H9 (cell line): Measurements from ENCODE around the gene ACMSD. TPM values are rescaled to one million over a fixed set of nuclear protein-coding genes. Genes with fewer than 3 reads are reported as not detected.

ENCODE experiments used
- DNase-seq: peaks from one replicate; pipeline ENCODE4 v3.0.0-alpha.2; 2017
- H2AFZ ChIP-seq: one replicate; pipeline ENCODE4 v1.6.1; 2013; ENCODE audit warnings: mild to moderate bottlenecking, low read length, control low read depth, moderate library complexity
- H2AK5ac ChIP-seq: 2 replicates; pipeline ENCODE4 v1.6.1; 2013; ENCODE audit warnings: low read length, control low read depth, mixed read lengths; ENCODE audit not compliant: insufficient read length
- H2BK120ac ChIP-seq: one replicate; pipeline ENCODE4 v1.6.1; 2013; ENCODE audit warnings: low read depth, mild to moderate bottlenecking, low read length, control low read depth, inconsistent platforms; ENCODE audit not compliant: poor library complexity, severe bottlenecking
- H2BK12ac ChIP-seq: 2 replicates; pipeline ENCODE4 v1.6.1; 2013; ENCODE audit warnings: low read length, control low read depth, mixed read lengths, low read depth; ENCODE audit not compliant: insufficient read length
- H2BK15ac ChIP-seq: 2 replicates; pipeline ENCODE4 v1.6.1; 2013; ENCODE audit warnings: low read depth, low read length, control low read depth
- H2BK20ac ChIP-seq: one replicate; pipeline ENCODE4 v1.6.1; 2013; ENCODE audit warnings: low read depth, mild to moderate bottlenecking, low read length, control low read depth, inconsistent platforms; ENCODE audit not compliant: poor library complexity, severe bottlenecking
- H2BK5ac ChIP-seq: 2 replicates; pipeline ENCODE4 v1.6.1; 2013; ENCODE audit warnings: low read length, control low read depth, mixed read lengths; ENCODE audit not compliant: insufficient read length
- H3K14ac ChIP-seq: 2 replicates; pipeline ENCODE4 v1.6.1; 2013; ENCODE audit warnings: low read length, control low read depth; ENCODE audit not compliant: insufficient read depth
- H3K18ac ChIP-seq: 2 replicates; pipeline ENCODE4 v1.6.1; 2013; ENCODE audit warnings: low read depth, mild to moderate bottlenecking, mixed read lengths, low read length, control low read depth; ENCODE audit not compliant: insufficient read length
- H3K23ac ChIP-seq: 2 replicates; pipeline ENCODE4 v1.6.1; 2013; ENCODE audit warnings: low read length, control low read depth, mixed read lengths, low read depth; ENCODE audit not compliant: insufficient read length
- H3K23me2 ChIP-seq: 2 replicates; pipeline ENCODE4 v1.6.1; 2013; ENCODE audit warnings: low read depth, mild to moderate bottlenecking, mixed read lengths, low read length, control low read depth; ENCODE audit not compliant: insufficient read length, poor library complexity, severe bottlenecking
- H3K27ac ChIP-seq: 2 replicates; pipeline ENCODE4 v1.5.1; 2013; ENCODE audit warnings: low read length, control low read depth, mixed read lengths, low read depth; ENCODE audit not compliant: insufficient read length
- H3K27me3 ChIP-seq: 2 replicates; pipeline ENCODE4 v1.6.1; 2013; ENCODE audit warnings: low read length, control low read depth, inconsistent platforms; ENCODE audit not compliant: insufficient read depth
- H3K4ac ChIP-seq: 2 replicates; pipeline ENCODE4 v1.6.1; 2013; ENCODE audit warnings: low read depth, mild to moderate bottlenecking, control low read depth, inconsistent platforms, low read length, moderate library complexity
- H3K4me1 ChIP-seq: 2 replicates; pipeline ENCODE4 v1.6.1; 2013; ENCODE audit warnings: low read length, control low read depth, inconsistent platforms; ENCODE audit not compliant: insufficient read depth
- H3K4me2 ChIP-seq: 2 replicates; pipeline ENCODE4 v1.6.1; 2013; ENCODE audit warnings: low read length, control low read depth, mixed read lengths; ENCODE audit not compliant: insufficient read length, insufficient read depth
- H3K56ac ChIP-seq: 2 replicates; pipeline ENCODE4 v1.6.1; 2013; ENCODE audit warnings: low read depth, mild to moderate bottlenecking, mixed read lengths, low read length, control low read depth; ENCODE audit not compliant: insufficient read length
- H3K79me1 ChIP-seq: 2 replicates; pipeline ENCODE4 v1.6.1; 2013; ENCODE audit warnings: low read depth, mild to moderate bottlenecking, moderate library complexity, low read length, control low read depth, inconsistent platforms; ENCODE audit not compliant: insufficient read depth, poor library complexity, severe bottlenecking
- H3K79me2 ChIP-seq: 2 replicates; pipeline ENCODE4 v1.6.1; 2013; ENCODE audit warnings: low read length, control low read depth, inconsistent platforms; ENCODE audit not compliant: insufficient read depth
- H3K9ac ChIP-seq: 2 replicates; pipeline ENCODE4 v1.6.1; 2013; ENCODE audit warnings: low read length, control low read depth, mixed read lengths; ENCODE audit not compliant: insufficient read length; ENCODE audit errors: extremely low read depth
- H3K9me3 ChIP-seq: one replicate; pipeline ENCODE4 v1.6.1; 2013; ENCODE audit warnings: low read depth, low read length, inconsistent platforms; ENCODE audit not compliant: control insufficient read depth
- H3T11ph ChIP-seq: one replicate; pipeline ENCODE4 v1.6.1; 2013; ENCODE audit warnings: mild to moderate bottlenecking, low read length, control low read depth, inconsistent platforms
- H4K20me1 ChIP-seq: one replicate; pipeline ENCODE4 v1.6.1; 2013; ENCODE audit not compliant: control insufficient read depth, insufficient read length, insufficient read depth
- H4K5ac ChIP-seq: 2 replicates; pipeline ENCODE4 v1.6.1; 2013; ENCODE audit warnings: low read depth, mild to moderate bottlenecking, mixed read lengths, low read length, control low read depth; ENCODE audit not compliant: insufficient read length
- H4K8ac ChIP-seq: replicated peaks from 2 replicates; pipeline ENCODE4 v1.6.1; 2013; ENCODE audit warnings: low read length, control low read depth, mixed read lengths, low read depth; ENCODE audit not compliant: insufficient read length
- H4K91ac ChIP-seq: 2 replicates; pipeline ENCODE4 v1.6.1; 2013; ENCODE audit warnings: low read depth, mild to moderate bottlenecking, moderate library complexity, mixed read lengths, low read length, control low read depth; ENCODE audit not compliant: insufficient read length
- H3K27ac Mint-ChIP-seq, 3 experiments: 2 replicates in 2 of 3; 3 replicates in 1 of 3; pipeline ENCODE4 v1.8.0; 2020 to 2021; ENCODE audit warnings: mixed read lengths in 3 of 3, mild to moderate bottlenecking in 1 of 3, moderate library complexity in 1 of 3
- H3K27me3 Mint-ChIP-seq: 2 replicates; pipeline ENCODE4 v1.8.0; 2021; ENCODE audit warnings: low read depth, mild to moderate bottlenecking, moderate library complexity, mixed read lengths
- H3K36me3 Mint-ChIP-seq, 3 experiments: 2 replicates in 2 of 3; 3 replicates in 1 of 3; pipeline ENCODE4 v1.8.0; 2020 to 2021; ENCODE audit warnings: low read depth in 3 of 3, mixed read lengths in 3 of 3; ENCODE audit not compliant: insufficient read depth in 1 of 3
- H3K4me1 Mint-ChIP-seq, 2 experiments: 2 replicates each; pipeline ENCODE4 v1.8.0; 2020; ENCODE audit warnings: mixed read lengths in 2 of 2
- H3K4me3 Mint-ChIP-seq, 2 experiments: 2 replicates in 1 of 2; 3 replicates in 1 of 2; pipeline ENCODE4 v1.8.0; 2020 to 2021; ENCODE audit warnings: mild to moderate bottlenecking in 2 of 2, mixed read lengths in 2 of 2, moderate library complexity in 1 of 2
- H3K9me3 Mint-ChIP-seq, 2 experiments: 2 replicates in 1 of 2; 3 replicates in 1 of 2; pipeline ENCODE4 v1.8.0; 2020; ENCODE audit warnings: mild to moderate bottlenecking in 2 of 2, mixed read lengths in 2 of 2, moderate library complexity in 1 of 2
- WGBS: extraction: QIAGEN DNeasy Blood & Tissue Kit; methylation state at CpG from one replicate; pipeline ENCODE4 v1.1.7; 2013; ENCODE audit warnings: missing lambda C conversion rate, low lambda C conversion rate, mixed read lengths; ENCODE audit not compliant: insufficient read length; ENCODE audit errors: extremely low coverage; 5-methylcytosine and 5-hydroxymethylcytosine counted together
- total RNA-seq: library from RNA; stranded (reverse); gene quantifications from 2 replicates; pipeline ENCODE4 v1.2.1, GENCODE V29; 2021
- TF ChIP-seq, protein P1 (sequence below): fragments of 200-600 bp; sonication (generic); conservative IDR thresholded peaks from 3 replicates; pipeline ENCODE4 v1.8.0; 2021; ENCODE audit warnings: antibody characterized with exemption, mild to moderate bottlenecking

The ACMSD gene
- total RNA-seq, 1 experiment from 2014 or later, result not detected

DNA sequence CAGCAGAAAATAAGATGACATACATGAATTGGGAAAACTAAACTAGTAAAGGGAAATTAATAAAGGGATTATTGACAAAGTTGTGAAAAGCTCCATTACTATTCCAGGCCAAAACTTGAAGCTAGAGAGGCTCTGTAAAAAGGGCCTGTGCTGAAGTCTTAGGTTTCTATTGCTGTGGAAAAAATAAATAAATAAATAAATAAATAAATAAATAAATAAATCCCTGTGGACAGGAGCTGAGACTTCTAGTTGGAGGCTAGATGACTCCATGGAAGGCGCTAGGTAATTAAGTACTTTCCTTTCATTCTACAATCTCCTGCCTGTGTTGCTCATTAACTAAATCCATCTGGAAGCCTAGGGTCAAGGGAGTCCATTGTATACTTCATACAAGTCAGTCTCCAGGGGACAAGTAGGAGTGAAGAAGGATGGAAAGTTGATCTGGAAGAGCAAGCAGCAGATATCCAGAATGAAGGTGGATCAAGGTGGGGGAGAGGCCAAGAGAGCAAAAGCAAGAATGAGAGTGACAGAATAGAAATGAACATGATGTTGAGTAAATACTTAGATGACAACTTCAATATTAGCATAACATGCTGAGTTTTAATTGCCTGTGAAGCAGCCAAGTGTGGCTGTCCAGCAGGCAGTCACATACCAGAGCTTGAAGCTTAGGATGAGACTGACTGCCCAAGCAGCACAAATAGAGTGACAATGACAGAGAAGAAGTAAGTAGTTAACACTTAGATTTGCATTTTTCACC is 54.0 kb downstream of the ACMSD start:
- Histone ChIP-seq H3K27me3 (no peaks in the 10 kb centered on the region), H3K27ac (no peak overlapping the region), H3K9ac (no peak overlapping the region), H2AK5ac (no peak overlapping the region), H4K8ac (no peak overlapping the region), H2AFZ (no peak overlapping the region), H2BK20ac (no peak overlapping the region), H2BK15ac (no peak overlapping the region), H3K18ac (no peak overlapping the region), H3K9me3 (no peaks in the 10 kb centered on the region), H3K79me1 (no peaks in the 10 kb centered on the region), H4K5ac (no peak overlapping the region), H3K4me2 (no peak overlapping the region), H3K23me2 (no peaks in the 10 kb centered on the region), H3K79me2 (no peaks in the 10 kb centered on the region), H3K56ac (no peak overlapping the region), H2BK5ac (no peak overlapping the region), H3K23ac (no peak overlapping the region), H3T11ph (no peak overlapping the region), H3K4ac (no peak overlapping the region), H4K91ac (no peak overlapping the region), H2BK120ac (no peak overlapping the region), H3K14ac (no peak overlapping the region), H2BK12ac (no peak overlapping the region), H4K20me1 (no peaks in the 10 kb centered on the region), H3K4me1 (no peaks in the 10 kb centered on the region)
- no peak for DNase-seq
- TF ChIP-seq, protein P1, sequence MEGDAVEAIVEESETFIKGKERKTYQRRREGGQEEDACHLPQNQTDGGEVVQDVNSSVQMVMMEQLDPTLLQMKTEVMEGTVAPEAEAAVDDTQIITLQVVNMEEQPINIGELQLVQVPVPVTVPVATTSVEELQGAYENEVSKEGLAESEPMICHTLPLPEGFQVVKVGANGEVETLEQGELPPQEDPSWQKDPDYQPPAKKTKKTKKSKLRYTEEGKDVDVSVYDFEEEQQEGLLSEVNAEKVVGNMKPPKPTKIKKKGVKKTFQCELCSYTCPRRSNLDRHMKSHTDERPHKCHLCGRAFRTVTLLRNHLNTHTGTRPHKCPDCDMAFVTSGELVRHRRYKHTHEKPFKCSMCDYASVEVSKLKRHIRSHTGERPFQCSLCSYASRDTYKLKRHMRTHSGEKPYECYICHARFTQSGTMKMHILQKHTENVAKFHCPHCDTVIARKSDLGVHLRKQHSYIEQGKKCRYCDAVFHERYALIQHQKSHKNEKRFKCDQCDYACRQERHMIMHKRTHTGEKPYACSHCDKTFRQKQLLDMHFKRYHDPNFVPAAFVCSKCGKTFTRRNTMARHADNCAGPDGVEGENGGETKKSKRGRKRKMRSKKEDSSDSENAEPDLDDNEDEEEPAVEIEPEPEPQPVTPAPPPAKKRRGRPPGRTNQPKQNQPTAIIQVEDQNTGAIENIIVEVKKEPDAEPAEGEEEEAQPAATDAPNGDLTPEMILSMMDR, result no peak
- Mint-ChIP-seq H3K36me3 (no peaks in the 10 kb centered on the region), H3K9me3 (no peaks in the 10 kb centered on the region), H3K4me1 (no peaks in the 10 kb centered on the region), H3K4me3 (no peak overlapping the region), H3K27me3 (no peaks in the 10 kb centered on the region), H3K27ac (no peak overlapping the region)
- no CpG with 5 or more reads among the region's 1 CpG for WGBS
